SK-N-SH treated with all-trans-retinoic acid at 6 μM for 48 hours (cell line): ENCODE data around the gene PBRM1.

ENCODE experiments used
- ATAC-seq: fragments of 200-7000 bp; cut with Tn5 transposase; 3 replicates; pipeline ENCODE4 v1.9.1; 2020; ENCODE audit warnings: mild to moderate bottlenecking, moderate library complexity
- ARNTL ChIP-seq: fragments of 450-650 bp; formaldehyde crosslinking; IDR thresholded peaks from 2 replicates; pipeline ENCODE4 v1.5.0; 2020; ENCODE audit warnings: low read depth, mild to moderate bottlenecking, moderate library complexity, borderline replicate concordance
- BACH2 ChIP-seq: fragments of 250-450 bp; sonication (Bioruptor Pico); IDR thresholded peaks from 2 replicates; pipeline ENCODE4 v1.9.0; 2021; ENCODE audit warnings: mild to moderate bottlenecking, borderline replicate concordance
- CSDC2 ChIP-seq: fragments of 250-450 bp; sonication (Bioruptor Pico); IDR thresholded peaks from 2 replicates; pipeline ENCODE4 v1.5.0; 2020; ENCODE audit warnings: mild to moderate bottlenecking, moderate library complexity
- ESRRG ChIP-seq: fragments of 250-450 bp; sonication (Bioruptor Pico); IDR thresholded peaks from 2 replicates; pipeline ENCODE4 v1.6.1; 2021; ENCODE audit warnings: mild to moderate bottlenecking
- ISL1 ChIP-seq: fragments of 250-450 bp; sonication (Bioruptor Pico); IDR thresholded peaks from 2 replicates; pipeline ENCODE4 v2.1.2; 2022; ENCODE audit warnings: mild to moderate bottlenecking, moderate library complexity
- OSR1 ChIP-seq: fragments of 250-450 bp; sonication (Bioruptor Pico); IDR thresholded peaks from 2 replicates; pipeline ENCODE4 v1.8.0; 2022; ENCODE audit warnings: moderate library complexity, mild to moderate bottlenecking, inconsistent platforms
- POU6F1 ChIP-seq: fragments of 250-450 bp; sonication (Bioruptor Pico); IDR thresholded peaks from 2 replicates; pipeline ENCODE4 v1.8.0; 2021; ENCODE audit warnings: low read depth, mild to moderate bottlenecking, moderate library complexity, borderline replicate concordance
- PPARA ChIP-seq: fragments of 250-450 bp; sonication (Bioruptor Pico); IDR thresholded peaks from 2 replicates; pipeline ENCODE4 v1.5.0; 2020; ENCODE audit warnings: mild to moderate bottlenecking, borderline replicate concordance
- RARB ChIP-seq: fragments of 250-450 bp; sonication (Bioruptor Pico); IDR thresholded peaks from 2 replicates; pipeline ENCODE4 v1.8.0; 2021; ENCODE audit warnings: mild to moderate bottlenecking, moderate library complexity
- SNAI2 ChIP-seq: fragments of 250-450 bp; sonication (Bioruptor Pico); IDR thresholded peaks from 2 replicates; pipeline ENCODE4 v1.5.0; 2020; ENCODE audit warnings: mild to moderate bottlenecking, moderate library complexity
- TCF4 ChIP-seq: fragments of 250-450 bp; sonication (Bioruptor Pico); IDR thresholded peaks from 2 replicates; pipeline ENCODE4 v1.8.0; 2021; ENCODE audit warnings: mild to moderate bottlenecking, moderate library complexity, borderline replicate concordance
- TOX ChIP-seq: fragments of 250-450 bp; sonication (Bioruptor Pico); IDR thresholded peaks from 2 replicates; pipeline ENCODE4 v1.8.0; 2021; ENCODE audit warnings: mild to moderate bottlenecking, moderate library complexity, borderline replicate concordance
- TSHZ2 ChIP-seq: fragments of 250-450 bp; sonication (Bioruptor Pico); IDR thresholded peaks from 2 replicates; pipeline ENCODE4 v1.5.0; 2020; ENCODE audit warnings: mild to moderate bottlenecking, moderate library complexity
- ZC3H10 ChIP-seq: fragments of 250-450 bp; sonication (Bioruptor Pico); IDR thresholded peaks from 2 replicates; pipeline ENCODE4 v1.5.1; 2021; ENCODE audit warnings: mild to moderate bottlenecking, moderate library complexity
- ZFP3 ChIP-seq: fragments of 250-450 bp; sonication (Bioruptor Pico); IDR thresholded peaks from 2 replicates; pipeline ENCODE4 v1.5.0; 2020; ENCODE audit warnings: mild to moderate bottlenecking, moderate library complexity
- ZFP30 ChIP-seq: fragments of 450-650 bp; formaldehyde crosslinking; IDR thresholded peaks from 2 replicates; pipeline ENCODE4 v1.5.0; 2022; ENCODE audit warnings: mild to moderate bottlenecking, moderate library complexity
- ZNF565 ChIP-seq: fragments of 450-650 bp; formaldehyde crosslinking; conservative IDR thresholded peaks from 2 replicates; pipeline ENCODE4 v1.5.0; 2020; ENCODE audit warnings: low read depth, mild to moderate bottlenecking, moderate library complexity
- ZNF8 ChIP-seq: fragments of 450-650 bp; formaldehyde crosslinking; IDR thresholded peaks from 2 replicates; pipeline ENCODE4 v1.5.0; 2020; ENCODE audit warnings: mild to moderate bottlenecking, moderate library complexity
- TF ChIP-seq, protein P1 (sequence below): fragments of 250-450 bp; sonication (Bioruptor Pico); IDR thresholded peaks from 2 replicates; pipeline ENCODE4 v1.5.1; 2020; ENCODE audit warnings: low read depth, mild to moderate bottlenecking, moderate library complexity
- TF ChIP-seq, protein P2 (sequence below): fragments of 250-450 bp; sonication (Bioruptor Pico); IDR thresholded peaks from 2 replicates; pipeline ENCODE4 v1.5.1; 2021; ENCODE audit warnings: mild to moderate bottlenecking, moderate library complexity
- TF ChIP-seq, protein P3 (sequence below): fragments of 250-450 bp; sonication (Bioruptor Pico); IDR thresholded peaks from 2 replicates; pipeline ENCODE4 v1.8.0; 2020; ENCODE audit warnings: mild to moderate bottlenecking, moderate library complexity, borderline replicate concordance

Gene PBRM1

DNA sequence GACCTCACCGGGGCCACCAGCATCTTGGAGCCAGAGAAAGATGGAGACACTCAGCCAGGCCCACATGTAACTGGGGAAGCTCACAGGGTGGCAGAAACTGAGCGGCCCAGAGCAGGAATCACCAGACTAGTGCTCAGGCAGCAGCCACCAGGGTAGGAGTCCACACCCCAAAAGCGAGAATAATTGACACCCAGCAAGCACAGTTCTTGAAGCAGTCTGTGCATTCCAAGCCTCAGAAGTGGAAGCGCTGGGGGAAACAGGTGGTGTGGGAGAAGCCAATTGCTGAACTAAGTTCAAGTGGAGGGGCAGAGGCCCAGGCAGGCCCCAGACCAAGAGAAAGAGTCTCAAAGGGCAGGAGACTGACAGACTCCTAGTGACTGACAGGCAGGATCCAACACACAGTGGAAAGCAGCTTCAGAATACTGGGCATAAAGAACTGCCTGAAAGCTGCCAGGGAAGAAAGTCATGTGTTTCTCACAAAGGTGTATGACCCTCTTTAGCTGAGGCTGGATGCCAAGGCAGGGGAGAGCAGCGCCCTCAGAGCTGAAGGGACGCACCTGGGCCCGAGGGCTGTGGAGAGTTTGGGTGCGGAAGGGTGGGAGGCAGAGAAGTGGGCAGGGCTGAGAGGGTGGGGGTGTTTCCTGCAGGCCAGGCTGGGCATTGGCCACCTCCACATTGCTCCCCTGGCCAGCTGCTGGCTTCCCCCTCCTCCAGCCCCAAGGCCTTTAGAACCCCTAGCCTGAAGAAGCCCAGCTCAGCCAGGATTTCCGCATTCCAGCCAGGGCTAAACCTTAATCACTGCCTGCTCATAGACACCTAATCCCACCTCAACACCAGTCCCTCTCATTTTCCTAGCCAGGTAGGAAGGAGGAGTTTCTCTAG lies 159.8 kb downstream of the PBRM1 start:
- TF ChIP-seq ZFP3 (CRISPR knock-in tag) (no peak), BACH2 (no peak)
- ATAC-seq, result no peak

DNA sequence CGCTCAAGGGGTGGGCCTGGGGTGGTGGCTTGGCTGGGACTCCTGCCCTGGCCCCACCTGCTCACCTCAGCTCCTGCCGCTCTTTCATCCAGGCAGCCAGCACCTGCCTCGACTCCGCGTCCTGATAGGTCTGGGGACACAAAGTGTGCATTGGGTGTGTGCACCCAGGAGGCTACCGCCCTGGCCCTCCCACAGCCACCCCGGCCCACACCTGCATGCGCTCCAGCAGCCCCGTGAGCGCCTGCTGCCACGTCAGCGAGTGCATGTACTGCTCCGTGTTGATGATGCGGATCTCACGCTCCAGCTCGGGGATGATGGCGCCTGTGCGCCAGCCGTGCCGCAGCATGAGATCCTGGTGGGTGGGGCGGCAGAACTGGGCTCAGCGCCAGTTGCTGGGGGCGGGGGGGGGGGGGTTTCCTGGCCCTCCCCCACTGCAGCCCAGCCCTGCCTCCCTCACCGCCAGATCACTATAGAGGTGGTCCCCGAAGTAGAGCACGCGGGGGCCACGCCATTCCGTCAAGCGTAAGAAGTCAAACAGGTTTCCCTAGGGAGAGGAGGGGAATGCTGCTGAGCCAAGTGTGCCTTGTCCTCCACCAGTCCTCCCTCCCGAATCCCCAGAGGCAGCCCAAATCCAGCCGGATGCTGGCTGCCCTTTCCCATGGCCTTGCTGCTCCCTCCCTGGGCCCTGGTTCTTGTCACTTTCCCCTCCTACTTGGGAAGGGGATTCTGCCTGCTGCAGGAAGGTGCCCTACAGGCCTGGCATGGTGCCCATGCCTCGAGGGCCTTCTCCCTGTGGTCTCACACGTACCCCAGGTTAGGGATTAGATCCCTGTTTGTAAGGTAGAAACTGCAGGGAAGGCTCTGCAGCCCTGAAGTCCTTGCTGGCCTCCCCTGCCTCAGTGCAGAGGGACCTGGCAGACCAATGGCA lies 160.7 kb downstream of the PBRM1 start:
- TF ChIP-seq TSHZ2, result no peak
- no peak for TF ChIP-seq ZNF8
- no peak for TF ChIP-seq SNAI2
- no peak for TF ChIP-seq ZFP3 (CRISPR knock-in tag)
- no peak for TF ChIP-seq ISL1
- no peak for TF ChIP-seq ZC3H10
- no peak for TF ChIP-seq ZFP30 (CRISPR knock-in tag)
- no peak for TF ChIP-seq ZNF565
- TF ChIP-seq OSR1 (CRISPR knock-in tag), result no peak
- no peak for TF ChIP-seq BACH2
- TF ChIP-seq ESRRG (CRISPR knock-in tag), result no peak
- TF ChIP-seq, protein P1, sequence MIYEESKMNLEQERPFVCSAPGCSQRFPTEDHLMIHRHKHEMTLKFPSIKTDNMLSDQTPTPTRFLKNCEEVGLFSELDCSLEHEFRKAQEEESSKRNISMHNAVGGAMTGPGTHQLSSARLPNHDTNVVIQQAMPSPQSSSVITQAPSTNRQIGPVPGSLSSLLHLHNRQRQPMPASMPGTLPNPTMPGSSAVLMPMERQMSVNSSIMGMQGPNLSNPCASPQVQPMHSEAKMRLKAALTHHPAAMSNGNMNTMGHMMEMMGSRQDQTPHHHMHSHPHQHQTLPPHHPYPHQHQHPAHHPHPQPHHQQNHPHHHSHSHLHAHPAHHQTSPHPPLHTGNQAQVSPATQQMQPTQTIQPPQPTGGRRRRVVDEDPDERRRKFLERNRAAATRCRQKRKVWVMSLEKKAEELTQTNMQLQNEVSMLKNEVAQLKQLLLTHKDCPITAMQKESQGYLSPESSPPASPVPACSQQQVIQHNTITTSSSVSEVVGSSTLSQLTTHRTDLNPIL (CRISPR knock-in tag), result no peak
- TF ChIP-seq TCF4 (CRISPR knock-in tag), result no peak
- TF ChIP-seq POU6F1 (CRISPR knock-in tag), result no peak
- TF ChIP-seq, protein P2, sequence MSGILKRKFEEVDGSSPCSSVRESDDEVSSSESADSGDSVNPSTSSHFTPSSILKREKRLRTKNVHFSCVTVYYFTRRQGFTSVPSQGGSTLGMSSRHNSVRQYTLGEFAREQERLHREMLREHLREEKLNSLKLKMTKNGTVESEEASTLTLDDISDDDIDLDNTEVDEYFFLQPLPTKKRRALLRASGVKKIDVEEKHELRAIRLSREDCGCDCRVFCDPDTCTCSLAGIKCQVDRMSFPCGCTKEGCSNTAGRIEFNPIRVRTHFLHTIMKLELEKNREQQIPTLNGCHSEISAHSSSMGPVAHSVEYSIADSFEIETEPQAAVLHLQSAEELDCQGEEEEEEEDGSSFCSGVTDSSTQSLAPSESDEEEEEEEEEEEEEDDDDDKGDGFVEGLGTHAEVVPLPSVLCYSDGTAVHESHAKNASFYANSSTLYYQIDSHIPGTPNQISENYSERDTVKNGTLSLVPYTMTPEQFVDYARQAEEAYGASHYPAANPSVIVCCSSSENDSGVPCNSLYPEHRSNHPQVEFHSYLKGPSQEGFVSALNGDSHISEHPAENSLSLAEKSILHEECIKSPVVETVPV (CRISPR knock-in tag), result no peak
- TF ChIP-seq, protein P3, sequence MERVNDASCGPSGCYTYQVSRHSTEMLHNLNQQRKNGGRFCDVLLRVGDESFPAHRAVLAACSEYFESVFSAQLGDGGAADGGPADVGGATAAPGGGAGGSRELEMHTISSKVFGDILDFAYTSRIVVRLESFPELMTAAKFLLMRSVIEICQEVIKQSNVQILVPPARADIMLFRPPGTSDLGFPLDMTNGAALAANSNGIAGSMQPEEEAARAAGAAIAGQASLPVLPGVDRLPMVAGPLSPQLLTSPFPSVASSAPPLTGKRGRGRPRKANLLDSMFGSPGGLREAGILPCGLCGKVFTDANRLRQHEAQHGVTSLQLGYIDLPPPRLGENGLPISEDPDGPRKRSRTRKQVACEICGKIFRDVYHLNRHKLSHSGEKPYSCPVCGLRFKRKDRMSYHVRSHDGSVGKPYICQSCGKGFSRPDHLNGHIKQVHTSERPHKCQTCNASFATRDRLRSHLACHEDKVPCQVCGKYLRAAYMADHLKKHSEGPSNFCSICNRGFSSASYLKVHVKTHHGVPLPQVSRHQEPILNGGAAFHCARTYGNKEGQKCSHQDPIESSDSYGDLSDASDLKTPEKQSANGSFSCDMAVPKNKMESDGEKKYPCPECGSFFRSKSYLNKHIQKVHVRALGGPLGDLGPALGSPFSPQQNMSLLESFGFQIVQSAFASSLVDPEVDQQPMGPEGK, result no peak
- TF ChIP-seq TOX, result no peak
- TF ChIP-seq ARNTL (CRISPR knock-in tag), result no peak
- no peak for TF ChIP-seq PPARA (CRISPR knock-in tag)
- no peak for TF ChIP-seq CSDC2 (CRISPR knock-in tag)
- no peak for ATAC-seq

DNA sequence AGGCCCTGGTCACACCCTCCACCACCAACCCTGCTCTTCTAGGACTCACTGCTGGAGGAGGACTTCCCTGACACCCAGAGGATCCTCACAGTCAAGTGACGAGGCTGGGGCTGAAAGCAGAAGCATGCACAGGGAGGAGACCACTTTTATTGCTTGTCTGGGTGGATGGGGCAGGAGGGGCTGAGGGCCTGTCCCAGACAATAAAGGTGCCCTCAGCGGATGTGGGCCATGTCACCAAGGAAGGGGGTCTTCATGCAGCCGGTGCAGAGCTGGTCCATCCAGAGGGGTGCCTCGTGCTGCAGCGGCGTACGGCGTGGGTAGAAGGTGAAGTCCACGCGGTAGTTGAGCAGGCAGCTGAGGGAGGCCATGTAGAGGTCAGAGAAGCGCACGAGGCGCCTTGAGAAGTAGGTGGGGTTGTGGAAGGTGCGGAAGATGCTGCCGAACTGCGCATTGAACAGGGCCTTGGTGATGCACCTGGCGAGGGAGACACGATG lies 161.4 kb downstream of the PBRM1 start:
- TF ChIP-seq ESRRG (CRISPR knock-in tag) (no peak), TSHZ2 (no peak), ZFP30 (CRISPR knock-in tag) (no peak), PPARA (CRISPR knock-in tag) (no peak), ZNF565 (no peak), RARB (CRISPR knock-in tag) (no peak)
- TF ChIP-seq, all 23 proteins: peak for 0
- no peak for ATAC-seq
